HepG2 (cell line): ENCODE data around the gene IL1RAPL1. TPM values are rescaled to one million over a fixed set of nuclear protein-coding genes. Genes with fewer than 3 reads are reported as not detected.

Experiments used
- ATAC-seq: fragments of 200-7000 bp; cut with Tn5 transposase; 3 replicates; pipeline ENCODE4 v1.9.1; 2020; ENCODE audit warnings: mild to moderate bottlenecking, moderate library complexity
- BruUV-seq: library from RNA; stranded (reverse); fragments of 400-500 nt; replicated peaks from 2 replicates; lab custom pipeline; 2021; lab: Mats Ljungman, UMichigan
- CTCF ChIA-PET: fragments of 300-600 bp; formaldehyde crosslinking; extraction: SDS; loops from one replicate; lab custom pipeline; 2021; ENCODE audit warnings: low total read pairs, inconsistent platforms, low intra/inter-chr PET ratio; lab: Yijun Ruan, JAX
- POLR2A ChIA-PET: fragments of 350-600 bp; sonication (Branson Sonifier 250); formaldehyde crosslinking; loops from one replicate; lab custom pipeline; 2020; ENCODE audit warnings: antibody characterized with exemption, inconsistent platforms; lab: Yijun Ruan, JAX
- DNase-seq: peaks from one replicate; pipeline ENCODE4 v3.0.0-alpha.2; 2015; ENCODE audit warnings: low spot score
- FAIRE-seq: peaks from 3 replicates; lab custom pipeline; 2011; peaks lifted over from hg19 to GRCh38; lab: Jason Lieb, UNC
- H2AFZ ChIP-seq: one replicate; pipeline ENCODE4 v1.6.1; 2011; ENCODE audit warnings: low read length, inconsistent platforms
- H3K27ac ChIP-seq: fragments of 300-600 bp; 3 replicates; pipeline ENCODE4 v1.8.0; 2011; ENCODE audit warnings: mixed run types, mild to moderate bottlenecking, mixed read lengths, low read length, inconsistent platforms; ENCODE audit not compliant: insufficient read depth; ENCODE audit errors: extremely low read length
- H3K27me3 ChIP-seq, 2 experiments: fragments of 200-600 bp in 1 of 2; 2 replicates in 1 of 2; 3 replicates in 1 of 2; pipeline versions ENCODE4 v1.6.0 to v1.8.0; 2011; ENCODE audit warnings: low read length in 2 of 2, mild to moderate bottlenecking in 2 of 2, moderate library complexity in 2 of 2, inconsistent platforms in 1 of 2; ENCODE audit not compliant: insufficient read depth in 2 of 2, control insufficient read depth in 1 of 2
- H3K36me3 ChIP-seq, 2 experiments: fragments of 200-600 bp in 1 of 2; replicated peaks in 1 of 2; 2 replicates in 1 of 2; 3 replicates in 1 of 2; pipeline versions ENCODE4 v1.5.1 to v1.8.0; 2011; ENCODE audit warnings: low read length in 2 of 2, inconsistent platforms in 1 of 2; ENCODE audit not compliant: insufficient read depth in 2 of 2, control insufficient read depth in 1 of 2
- H3K4me1 ChIP-seq: 2 replicates; pipeline ENCODE4 v1.5.1; 2012; ENCODE audit warnings: low read length, inconsistent platforms; ENCODE audit not compliant: insufficient read depth
- H3K4me2 ChIP-seq: 2 replicates; pipeline ENCODE4 v1.6.0; 2011; ENCODE audit warnings: low read depth, low read length, inconsistent platforms
- H3K4me3 ChIP-seq, 3 experiments: fragments of 200-600 bp in 1 of 3; sonication (generic), shearing (Covaris generic) in 1 of 3; replicated peaks in 1 of 3; 2 replicates each; pipeline ENCODE4 v1.5.1; 2011 to 2016; ENCODE audit warnings: low read length in 3 of 3, inconsistent platforms in 2 of 3, low read depth in 2 of 3, mild to moderate bottlenecking in 2 of 3, control low read depth in 1 of 3, mixed read lengths in 1 of 3; ENCODE audit not compliant: insufficient read depth in 1 of 3
- H3K79me2 ChIP-seq: one replicate; pipeline ENCODE4 v1.6.1; 2011; ENCODE audit warnings: low read length, inconsistent platforms; ENCODE audit not compliant: insufficient read depth
- H3K9ac ChIP-seq: 2 replicates; pipeline ENCODE4 v1.6.0; 2011; ENCODE audit warnings: mild to moderate bottlenecking, low read depth, low read length, inconsistent platforms; ENCODE audit not compliant: insufficient read depth
- H3K9me3 ChIP-seq: 2 replicates; pipeline ENCODE4 v1.5.1; 2012; ENCODE audit warnings: mild to moderate bottlenecking, low read length
- H4K20me1 ChIP-seq: 2 replicates; pipeline ENCODE4 v1.6.0; 2011; ENCODE audit warnings: inconsistent platforms, mild to moderate bottlenecking, low read length, moderate library complexity; ENCODE audit not compliant: insufficient read depth
- HMG20A ChIP-seq: IDR thresholded peaks from 2 replicates; pipeline ENCODE4 v1.6.1; 2016; ENCODE audit warnings: borderline replicate concordance
- MBD4 ChIP-seq: IDR thresholded peaks from 2 replicates; pipeline ENCODE4 v1.6.1; 2012; ENCODE audit warnings: low read length, inconsistent platforms, borderline replicate concordance
- RAD51 ChIP-seq: fragments of 450-650 bp; IDR thresholded peaks from 2 replicates; pipeline ENCODE4 v1.6.1; 2016; ENCODE audit warnings: borderline replicate concordance
- THAP11 ChIP-seq: IDR thresholded peaks from 2 replicates; pipeline ENCODE4 v1.6.1; 2016; ENCODE audit warnings: missing biosample characterization, missing genetic modification reagents
- ZNF10 ChIP-seq: sonication (generic); formaldehyde crosslinking; IDR thresholded peaks from 2 replicates; pipeline ENCODE4 v1.4.0; 2020; ENCODE audit warnings: mild to moderate bottlenecking, low read depth, missing genetic modification reagents, borderline replicate concordance
- ZNF205 ChIP-seq: IDR thresholded peaks from 2 replicates; pipeline ENCODE4 v1.6.1; 2018; ENCODE audit warnings: missing biosample characterization, missing genetic modification reagents
- ZNF572 ChIP-seq: sonication (generic); formaldehyde crosslinking; IDR thresholded peaks from 2 replicates; pipeline ENCODE4 v1.5.1; 2020; ENCODE audit warnings: mild to moderate bottlenecking, missing genetic modification reagents
- ZNF746 ChIP-seq: sonication (generic); formaldehyde crosslinking; IDR thresholded peaks from 2 replicates; pipeline ENCODE4 v1.8.0; 2022; ENCODE audit warnings: mild to moderate bottlenecking, missing genetic modification reagents
- WGBS: methylation state at CpG from one replicate; pipeline ENCODE4 v1.1.6; 2017; ENCODE audit warnings: low lambda C conversion rate; 5-methylcytosine and 5-hydroxymethylcytosine counted together
- in situ Hi-C: cut with HindIII; loops from 2 replicates; pipeline ENCODE4 v1.10.0; 2017; ENCODE audit warnings: low pct_unique_long_range_greater_than_20kb; ENCODE audit not compliant: extremely low pct_ligation_motif_present
- intact Hi-C: fragments of 100-400 bp; cut with micrococcal nuclease; formaldehyde crosslinking; loops from one replicate; pipeline ENCODE4 v1.10.0; 2022; ENCODE audit not compliant: unreplicated experiment
- polyA plus RNA-seq, 8 experiments: library from polyadenylated mRNA; depleted of rRNA in 3 of 8; stranded (reverse) in 7 of 8; unstranded in 1 of 8; fragments of >200 nt; fragmentation: Illumina TruSeq in 4 of 8; extraction: Trizol in 4 of 8; gene quantifications; 2 replicates each; pipeline versions ENCODE4 v1.2.1 to v1.2.3, GENCODE V29; 2011 to 2016; ENCODE audit warnings: low read depth in 4 of 8, missing spikeins in 1 of 8, mixed read lengths in 1 of 8; ENCODE audit not compliant: insufficient read depth in 1 of 8
- total RNA-seq, 5 experiments: library from RNA; depleted of rRNA; stranded (reverse); fragments of >200 nt; fragmentation: Illumina TruSeq; extraction: Trizol; gene quantifications; 2 replicates each; pipeline ENCODE4 v1.2.3, GENCODE V29; 2016; ENCODE audit warnings: low read depth in 1 of 5
- TF ChIP-seq, protein P1 (sequence below): sonication (generic); formaldehyde crosslinking; IDR thresholded peaks from 2 replicates; pipeline ENCODE4 v1.8.1; 2022; ENCODE audit warnings: mild to moderate bottlenecking, missing genetic modification reagents
- TF ChIP-seq, protein P2 (sequence below): sonication (generic); formaldehyde crosslinking; IDR thresholded peaks from 2 replicates; pipeline ENCODE4 v1.5.0; 2020; ENCODE audit warnings: missing genetic modification reagents
- TF ChIP-seq, protein P3 (sequence below): sonication (generic); formaldehyde crosslinking; IDR thresholded peaks from 2 replicates; pipeline ENCODE4 v1.5.1; 2020; ENCODE audit warnings: mild to moderate bottlenecking, missing genetic modification reagents, borderline replicate concordance
- TF ChIP-seq, protein P4 (sequence below), 2 experiments: fragments of 450-650 bp in 1 of 2; sonication (generic) in 1 of 2; formaldehyde crosslinking; IDR thresholded peaks; 2 replicates each; pipeline versions ENCODE4 v1.5.0 to v1.8.0; 2020 to 2022; ENCODE audit warnings: mild to moderate bottlenecking in 1 of 2, missing genetic modification reagents in 1 of 2

Gene IL1RAPL1
- total and polyA plus RNA-seq, 2 of the 13 experiments (the other 11 are each of a cell fraction or from before 2014, with no cell fraction given), result 0.04 TPM; not detected in 1

DNA sequence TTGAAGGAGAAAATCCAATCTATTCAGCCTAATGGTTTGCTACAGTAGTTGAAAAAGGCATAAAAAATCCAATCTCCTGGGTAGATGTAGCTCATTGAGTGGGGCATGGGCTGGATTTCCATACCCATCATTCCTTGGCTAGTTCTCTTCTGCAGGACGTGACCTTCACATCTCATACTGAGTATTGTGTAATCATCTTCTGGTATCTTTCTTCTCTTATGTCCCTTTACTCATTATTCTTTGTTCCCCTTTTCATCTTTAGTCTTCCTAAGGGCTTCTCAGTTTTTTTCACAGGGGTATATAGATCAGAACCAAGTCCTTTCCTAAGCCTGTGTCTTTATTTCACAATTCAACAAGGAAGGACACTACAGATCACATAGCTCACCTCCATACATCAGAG is 900.5 kb downstream of the IL1RAPL1 start (continued):
- TF ChIP-seq HMG20A (CRISPR knock-in tag) (no peak), ZNF572 (no peak)
- TF ChIP-seq, protein P1, sequence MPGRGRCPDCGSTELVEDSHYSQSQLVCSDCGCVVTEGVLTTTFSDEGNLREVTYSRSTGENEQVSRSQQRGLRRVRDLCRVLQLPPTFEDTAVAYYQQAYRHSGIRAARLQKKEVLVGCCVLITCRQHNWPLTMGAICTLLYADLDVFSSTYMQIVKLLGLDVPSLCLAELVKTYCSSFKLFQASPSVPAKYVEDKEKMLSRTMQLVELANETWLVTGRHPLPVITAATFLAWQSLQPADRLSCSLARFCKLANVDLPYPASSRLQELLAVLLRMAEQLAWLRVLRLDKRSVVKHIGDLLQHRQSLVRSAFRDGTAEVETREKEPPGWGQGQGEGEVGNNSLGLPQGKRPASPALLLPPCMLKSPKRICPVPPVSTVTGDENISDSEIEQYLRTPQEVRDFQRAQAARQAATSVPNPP (CRISPR knock-in tag), result no peak
- TF ChIP-seq, protein P2, sequence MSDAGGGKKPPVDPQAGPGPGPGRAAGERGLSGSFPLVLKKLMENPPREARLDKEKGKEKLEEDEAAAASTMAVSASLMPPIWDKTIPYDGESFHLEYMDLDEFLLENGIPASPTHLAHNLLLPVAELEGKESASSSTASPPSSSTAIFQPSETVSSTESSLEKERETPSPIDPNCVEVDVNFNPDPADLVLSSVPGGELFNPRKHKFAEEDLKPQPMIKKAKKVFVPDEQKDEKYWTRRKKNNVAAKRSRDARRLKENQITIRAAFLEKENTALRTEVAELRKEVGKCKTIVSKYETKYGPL (CRISPR knock-in tag), result no peak
- TF ChIP-seq, protein P3, sequence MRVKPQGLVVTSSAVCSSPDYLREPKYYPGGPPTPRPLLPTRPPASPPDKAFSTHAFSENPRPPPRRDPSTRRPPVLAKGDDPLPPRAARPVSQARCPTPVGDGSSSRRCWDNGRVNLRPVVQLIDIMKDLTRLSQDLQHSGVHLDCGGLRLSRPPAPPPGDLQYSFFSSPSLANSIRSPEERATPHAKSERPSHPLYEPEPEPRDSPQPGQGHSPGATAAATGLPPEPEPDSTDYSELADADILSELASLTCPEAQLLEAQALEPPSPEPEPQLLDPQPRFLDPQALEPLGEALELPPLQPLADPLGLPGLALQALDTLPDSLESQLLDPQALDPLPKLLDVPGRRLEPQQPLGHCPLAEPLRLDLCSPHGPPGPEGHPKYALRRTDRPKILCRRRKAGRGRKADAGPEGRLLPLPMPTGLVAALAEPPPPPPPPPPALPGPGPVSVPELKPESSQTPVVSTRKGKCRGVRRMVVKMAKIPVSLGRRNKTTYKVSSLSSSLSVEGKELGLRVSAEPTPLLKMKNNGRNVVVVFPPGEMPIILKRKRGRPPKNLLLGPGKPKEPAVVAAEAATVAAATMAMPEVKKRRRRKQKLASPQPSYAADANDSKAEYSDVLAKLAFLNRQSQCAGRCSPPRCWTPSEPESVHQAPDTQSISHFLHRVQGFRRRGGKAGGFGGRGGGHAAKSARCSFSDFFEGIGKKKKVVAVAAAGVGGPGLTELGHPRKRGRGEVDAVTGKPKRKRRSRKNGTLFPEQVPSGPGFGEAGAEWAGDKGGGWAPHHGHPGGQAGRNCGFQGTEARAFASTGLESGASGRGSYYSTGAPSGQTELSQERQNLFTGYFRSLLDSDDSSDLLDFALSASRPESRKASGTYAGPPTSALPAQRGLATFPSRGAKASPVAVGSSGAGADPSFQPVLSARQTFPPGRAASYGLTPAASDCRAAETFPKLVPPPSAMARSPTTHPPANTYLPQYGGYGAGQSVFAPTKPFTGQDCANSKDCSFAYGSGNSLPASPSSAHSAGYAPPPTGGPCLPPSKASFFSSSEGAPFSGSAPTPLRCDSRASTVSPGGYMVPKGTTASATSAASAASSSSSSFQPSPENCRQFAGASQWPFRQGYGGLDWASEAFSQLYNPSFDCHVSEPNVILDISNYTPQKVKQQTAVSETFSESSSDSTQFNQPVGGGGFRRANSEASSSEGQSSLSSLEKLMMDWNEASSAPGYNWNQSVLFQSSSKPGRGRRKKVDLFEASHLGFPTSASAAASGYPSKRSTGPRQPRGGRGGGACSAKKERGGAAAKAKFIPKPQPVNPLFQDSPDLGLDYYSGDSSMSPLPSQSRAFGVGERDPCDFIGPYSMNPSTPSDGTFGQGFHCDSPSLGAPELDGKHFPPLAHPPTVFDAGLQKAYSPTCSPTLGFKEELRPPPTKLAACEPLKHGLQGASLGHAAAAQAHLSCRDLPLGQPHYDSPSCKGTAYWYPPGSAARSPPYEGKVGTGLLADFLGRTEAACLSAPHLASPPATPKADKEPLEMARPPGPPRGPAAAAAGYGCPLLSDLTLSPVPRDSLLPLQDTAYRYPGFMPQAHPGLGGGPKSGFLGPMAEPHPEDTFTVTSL (CRISPR knock-in tag), result no peak

DNA sequence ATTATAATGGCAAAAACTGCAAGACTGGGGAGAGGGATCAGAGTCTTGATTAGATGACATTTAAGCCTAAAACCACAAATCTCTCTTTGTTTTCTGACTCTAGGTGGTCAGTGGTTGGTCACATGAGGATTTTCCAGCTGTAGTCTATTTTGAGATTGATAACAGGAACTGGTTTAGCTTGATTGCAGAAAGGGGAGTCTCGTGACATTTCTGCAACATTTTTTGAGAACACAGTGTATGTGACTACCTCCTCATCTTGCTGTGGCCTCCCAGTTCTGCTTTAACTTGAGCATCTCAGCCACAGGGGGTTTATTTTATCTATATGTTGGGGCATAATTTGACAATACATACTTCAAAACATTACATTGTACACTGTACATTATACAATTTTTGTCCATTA is 901.7 kb downstream of the IL1RAPL1 start:
- no peak overlapping the region for H3K9ac ChIP-seq
- H3K9me3 ChIP-seq, result no peaks in the 10 kb centered on the region
- no CpG with 5 or more reads among the region's 1 CpG for WGBS
- ChIA-PET CTCF (no interaction called here), POLR2A (no interaction called here)
- no peak overlapping the region for H3K4me3 ChIP-seq
- in situ Hi-C loops, result no loop called here
- ATAC-seq (no peak), DNase-seq (no peak), FAIRE-seq (no peak)
- no TSS peak for BruUV-seq
- H3K27me3 ChIP-seq, result no peaks in the 10 kb centered on the region
- H3K4me2 ChIP-seq, result no peak overlapping the region
- no peak overlapping the region for H2AFZ ChIP-seq
- no peaks in the 10 kb centered on the region for H3K4me1 ChIP-seq
- no peaks in the 10 kb centered on the region for H3K36me3 ChIP-seq
- no peaks in the 10 kb centered on the region for H4K20me1 ChIP-seq
- intact Hi-C loops, result no loop called here
- no peaks in the 10 kb centered on the region for H3K79me2 ChIP-seq
- H3K27ac ChIP-seq, result no peak overlapping the region
- no peak for TF ChIP-seq THAP11
- no peak for TF ChIP-seq MBD4
- TF ChIP-seq RAD51, result no peak
- no peak for TF ChIP-seq ZNF10 (CRISPR knock-in tag)
- no peak for TF ChIP-seq ZNF746
- TF ChIP-seq, protein P4, sequence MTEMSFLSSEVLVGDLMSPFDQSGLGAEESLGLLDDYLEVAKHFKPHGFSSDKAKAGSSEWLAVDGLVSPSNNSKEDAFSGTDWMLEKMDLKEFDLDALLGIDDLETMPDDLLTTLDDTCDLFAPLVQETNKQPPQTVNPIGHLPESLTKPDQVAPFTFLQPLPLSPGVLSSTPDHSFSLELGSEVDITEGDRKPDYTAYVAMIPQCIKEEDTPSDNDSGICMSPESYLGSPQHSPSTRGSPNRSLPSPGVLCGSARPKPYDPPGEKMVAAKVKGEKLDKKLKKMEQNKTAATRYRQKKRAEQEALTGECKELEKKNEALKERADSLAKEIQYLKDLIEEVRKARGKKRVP (CRISPR knock-in tag; IDR thresholded peaks at IDR 0.05), result no peak
- TF ChIP-seq ZNF205, result no peak
